Adrenal gland (tissue), 5 donors: ENCODE results near the gene ABCG1.

ENCODE experiments used
- CTCF ChIP-seq, 6 experiments: fragments of 450-650 bp in 4 of 6; fragments of 200-600 bp in 2 of 6; sonication (generic) in 1 of 6; IDR thresholded peaks; 1 replicate in 5 of 6; 2 replicates in 1 of 6; pipeline versions ENCODE4 v1.5.1 to v1.8.0; 2016 to 2021; ENCODE audit warnings: antibody characterized with exemption in 6 of 6, mild to moderate bottlenecking in 2 of 6, moderate library complexity in 1 of 6
- POLR2A ChIP-seq, 2 donors: fragments of 450-650 bp; IDR thresholded peaks; one replicate each; pipeline ENCODE4 v1.6.1; 2017; ENCODE audit warnings: antibody characterized with exemption in 2 of 2, mild to moderate bottlenecking in 2 of 2, moderate library complexity in 1 of 2
- donor health status: DM: no; HTN: no; CAD: no.

DNA sequence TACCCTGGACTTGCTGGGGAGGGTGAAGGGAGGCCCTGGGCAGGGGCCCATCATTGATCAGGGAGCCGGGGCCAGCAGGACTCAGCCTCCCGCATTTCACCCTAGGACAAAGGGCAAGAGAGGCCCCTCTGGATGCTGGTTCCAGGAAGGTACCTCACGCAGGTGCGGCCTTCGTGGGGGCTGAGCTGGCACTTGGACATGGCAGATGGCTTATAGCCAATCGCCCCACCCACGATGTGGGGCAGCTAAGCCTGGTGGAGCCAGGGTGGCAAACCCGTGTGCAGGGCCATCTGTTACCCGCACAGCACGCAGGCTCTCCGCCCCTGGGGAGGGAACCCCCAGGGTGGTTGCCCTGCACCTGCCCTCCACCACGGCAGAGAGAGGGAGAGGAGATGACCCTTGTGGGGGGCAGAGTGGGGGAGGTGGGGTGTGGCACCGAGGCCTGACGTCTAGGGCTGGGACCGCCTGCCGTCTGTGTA, 93.7 kb downstream of the ABCG1 start:
- TF ChIP-seq CTCF (IDR thresholded peaks at IDR 0.05): no peak
- TF ChIP-seq POLR2A (IDR thresholded peaks at IDR 0.05): no peak
